COLO668 (cell line): Measurements from ENCODE around the gene SGTA.

ENCODE experiments used
- DNase-seq: peaks from one replicate; lab custom pipeline; 2025; ENCODE audit not compliant: unreplicated experiment; lab: John Stamatoyannopoulos, UW

Gene SGTA

DNA sequence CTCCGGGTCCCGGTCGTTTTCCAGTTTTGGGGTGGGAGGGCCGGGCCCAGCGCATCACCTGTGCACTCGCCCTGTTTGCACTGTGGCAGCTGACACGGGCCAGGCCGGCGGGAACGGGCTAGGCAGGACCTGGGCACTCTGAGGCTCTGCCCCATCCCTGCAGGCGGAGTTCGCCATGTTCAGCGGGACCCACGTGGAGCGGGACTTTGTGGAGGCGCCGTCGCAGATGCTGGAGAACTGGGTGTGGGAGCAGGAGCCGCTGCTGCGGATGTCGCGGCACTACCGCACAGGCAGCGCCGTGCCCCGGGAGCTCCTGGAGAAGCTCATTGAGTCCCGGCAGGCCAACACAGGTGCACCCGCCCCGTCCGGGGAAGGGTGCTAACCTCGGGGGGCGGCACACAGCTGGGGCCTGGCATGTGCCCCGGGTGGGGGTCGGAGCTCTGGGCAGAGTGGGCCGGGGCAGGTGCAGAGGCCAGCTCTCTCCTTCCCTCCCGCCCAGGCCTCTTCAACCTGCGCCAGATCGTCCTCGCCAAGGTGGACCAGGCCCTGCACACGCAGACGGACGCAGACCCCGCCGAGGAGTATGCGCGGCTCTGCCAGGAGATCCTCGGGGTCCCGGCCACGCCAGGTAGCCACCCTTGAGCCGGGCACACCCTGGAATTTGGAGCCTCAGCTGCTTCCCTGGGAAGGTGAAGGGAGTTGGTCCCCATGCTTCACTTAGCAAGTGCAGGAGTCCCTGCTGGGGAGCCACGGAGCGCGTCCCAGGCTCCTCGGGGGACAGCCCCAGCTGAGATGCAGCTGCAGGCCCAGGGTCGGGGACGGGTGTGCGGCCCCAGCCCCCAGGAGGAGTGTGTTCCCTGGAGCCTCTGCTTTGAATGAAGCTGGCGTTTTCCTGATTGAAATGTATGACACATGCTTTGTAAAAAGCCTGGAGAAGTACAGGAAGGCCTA is 27.3 kb upstream of the SGTA start:
- DNase-seq, result no peak

DNA sequence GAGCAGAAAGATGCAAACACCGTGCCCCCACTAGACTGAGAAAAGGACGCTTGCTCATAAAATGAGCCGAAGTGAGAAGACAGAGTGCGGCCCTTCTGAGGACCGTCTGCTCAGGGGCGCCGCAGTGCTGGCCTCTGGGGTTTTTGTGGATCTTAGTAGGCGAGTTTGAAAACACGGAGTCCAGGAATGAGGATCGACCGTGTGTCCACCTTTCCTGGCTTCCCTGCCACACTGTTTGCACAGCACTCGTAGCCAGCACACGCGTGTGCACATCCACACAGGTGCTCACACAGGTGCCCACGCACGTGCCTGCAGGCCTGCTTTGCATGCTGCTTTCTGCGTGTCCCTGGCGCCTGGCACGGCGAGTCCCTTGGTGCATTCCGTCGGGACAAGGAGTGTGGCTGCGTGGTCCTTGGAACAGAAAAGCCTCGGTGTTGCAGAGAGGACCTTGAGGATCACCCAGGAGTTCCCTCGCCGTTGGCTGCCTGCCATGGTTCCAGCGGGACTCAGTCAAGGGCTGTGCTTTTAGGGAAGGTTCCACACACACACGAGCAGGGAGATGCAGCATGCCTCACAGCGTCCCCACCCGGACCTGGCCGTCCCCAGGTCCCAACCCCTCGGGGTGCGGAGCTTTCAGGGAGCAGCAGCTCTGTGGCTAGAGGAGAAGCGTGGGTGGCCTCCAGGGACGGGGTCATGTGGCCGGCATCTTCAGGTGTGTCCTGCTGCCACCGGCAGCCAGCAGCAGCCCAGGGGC is 26.5 kb upstream of the SGTA start:
- no peak for DNase-seq

DNA sequence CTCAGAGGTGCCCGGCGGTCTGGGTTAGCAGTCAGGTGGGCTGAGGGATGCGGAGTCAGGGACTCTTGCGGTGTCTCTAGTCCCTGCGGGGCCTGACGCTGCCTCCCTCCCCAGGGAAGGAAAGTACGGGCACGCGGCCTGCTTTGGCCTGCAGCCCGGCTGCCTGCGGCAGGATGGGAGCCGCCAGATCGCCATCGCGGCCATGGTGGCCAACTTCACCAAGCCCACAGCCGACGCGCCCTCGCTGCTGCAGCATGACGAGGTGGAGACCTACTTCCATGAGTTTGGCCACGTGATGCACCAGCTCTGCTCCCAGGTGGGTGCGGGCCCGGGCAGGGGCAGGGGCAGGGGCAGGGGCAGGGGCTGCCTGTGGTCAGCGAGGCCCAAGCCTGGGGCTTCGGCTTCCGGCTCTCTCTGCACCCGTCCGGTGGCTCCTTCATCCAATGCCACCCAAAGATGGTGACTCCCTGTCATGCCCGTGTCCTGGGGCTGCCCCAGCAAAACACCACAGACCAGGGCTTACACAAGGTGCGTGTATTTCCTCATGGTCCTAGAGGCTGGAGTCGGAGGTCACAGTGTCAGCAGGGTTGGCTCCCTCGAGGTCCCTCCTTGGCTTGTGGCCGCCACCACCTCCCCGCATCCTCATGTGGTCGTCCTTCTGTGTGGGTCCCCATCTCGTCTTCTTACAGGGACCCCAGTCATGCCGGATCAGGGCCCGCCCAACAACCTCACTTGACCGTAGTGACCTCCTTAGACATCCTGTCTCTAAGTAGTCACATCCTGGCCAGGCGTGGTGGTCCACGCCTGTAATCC is 25.3 kb upstream of the SGTA start:
- no peak for DNase-seq

DNA sequence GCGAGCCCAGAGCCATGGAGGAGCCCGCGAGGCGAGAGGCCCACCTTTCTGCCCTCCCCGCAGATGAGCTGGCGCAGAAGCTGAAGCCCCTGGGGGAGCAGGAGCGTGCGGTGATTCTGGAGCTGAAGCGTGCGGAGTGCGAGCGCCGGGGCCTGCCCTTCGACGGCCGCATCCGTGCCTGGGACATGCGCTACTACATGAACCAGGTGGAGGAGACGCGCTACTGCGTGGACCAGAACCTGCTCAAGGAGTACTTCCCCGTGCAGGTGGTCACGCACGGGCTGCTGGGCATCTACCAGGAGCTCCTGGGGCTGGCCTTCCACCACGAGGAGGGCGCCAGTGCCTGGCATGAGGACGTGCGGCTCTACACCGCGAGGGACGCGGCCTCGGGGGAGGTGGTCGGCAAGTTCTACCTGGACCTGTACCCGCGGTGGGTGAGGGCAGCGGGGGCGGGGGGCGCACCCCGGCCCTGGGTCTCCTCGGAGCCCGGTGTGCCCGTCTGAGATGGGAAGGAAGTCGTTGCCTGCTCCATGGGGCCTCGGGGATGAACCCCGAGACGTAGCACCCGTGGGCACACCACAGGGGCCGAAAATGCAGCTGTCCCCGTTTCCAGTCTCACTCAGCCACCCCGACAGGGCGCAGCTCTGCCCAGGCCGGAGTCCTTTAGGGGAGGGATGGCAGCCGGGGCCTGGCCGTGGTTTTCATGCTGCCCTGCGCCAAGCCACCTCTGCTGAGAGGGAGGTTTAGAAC is 24.5 kb upstream of the SGTA start:
- DNase-seq, result no peak

DNA sequence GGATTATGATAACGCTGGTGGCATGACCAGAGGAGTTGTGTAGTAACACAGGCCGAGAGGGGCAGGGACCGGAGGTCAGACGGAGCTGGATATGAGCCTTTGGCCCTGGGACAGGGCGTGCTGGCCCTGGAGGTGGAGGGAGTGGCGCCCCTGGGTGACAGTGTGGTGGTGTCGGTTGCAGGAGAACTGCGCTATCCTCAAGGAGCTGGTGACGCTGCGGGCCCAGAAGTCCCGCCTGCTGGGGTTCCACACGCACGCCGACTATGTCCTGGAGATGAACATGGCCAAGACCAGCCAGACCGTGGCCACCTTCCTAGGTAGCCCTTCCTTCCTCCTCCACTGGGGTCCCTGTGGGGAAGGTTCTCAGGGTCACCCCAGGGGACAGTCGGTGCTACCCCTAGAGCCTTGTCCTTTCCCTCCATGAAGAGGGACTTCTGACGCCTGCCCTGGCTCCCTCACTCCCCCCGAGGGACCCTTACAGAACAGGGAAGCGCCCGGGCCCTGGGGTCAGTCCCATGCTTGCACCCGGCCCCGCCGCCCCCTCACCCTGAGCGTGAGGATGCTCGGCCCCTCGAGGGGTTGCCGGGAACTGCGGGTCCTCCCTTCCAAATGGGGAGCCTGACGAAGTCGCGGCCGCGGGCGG is 23.8 kb upstream of the SGTA start:
- no peak for DNase-seq

DNA sequence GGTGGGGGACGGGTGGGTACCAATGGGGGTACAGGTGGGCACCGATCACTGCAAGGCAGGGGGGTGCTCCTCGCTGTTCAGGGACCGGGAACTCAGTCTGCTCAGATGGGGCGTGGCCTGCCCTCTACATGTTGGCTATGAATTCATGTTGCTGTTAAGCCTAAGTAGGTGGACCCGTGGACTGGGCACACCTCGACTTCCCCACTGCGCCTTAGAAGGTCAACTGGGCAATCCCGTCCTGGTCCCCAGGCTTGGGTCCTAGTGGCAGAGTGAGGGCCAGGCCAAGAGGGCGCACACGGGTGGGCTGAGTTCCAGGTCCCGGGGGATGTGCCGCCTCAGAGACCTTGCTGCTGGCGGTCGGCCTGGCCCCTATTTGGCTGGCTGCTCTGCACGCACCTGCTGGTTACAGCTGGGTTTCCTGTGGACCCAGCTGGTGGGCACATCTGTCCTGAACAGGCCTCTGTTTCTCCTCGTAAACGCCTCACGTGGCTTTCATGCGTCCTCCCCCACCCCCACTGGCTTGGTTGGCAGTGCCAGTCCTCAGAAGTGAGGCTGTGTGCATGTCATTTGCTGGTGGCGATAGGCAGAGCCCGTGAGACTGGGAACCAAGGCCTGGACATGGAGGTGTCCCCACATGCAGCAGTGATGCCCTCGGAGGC is 23.0 kb upstream of the SGTA start:
- no peak for DNase-seq

DNA sequence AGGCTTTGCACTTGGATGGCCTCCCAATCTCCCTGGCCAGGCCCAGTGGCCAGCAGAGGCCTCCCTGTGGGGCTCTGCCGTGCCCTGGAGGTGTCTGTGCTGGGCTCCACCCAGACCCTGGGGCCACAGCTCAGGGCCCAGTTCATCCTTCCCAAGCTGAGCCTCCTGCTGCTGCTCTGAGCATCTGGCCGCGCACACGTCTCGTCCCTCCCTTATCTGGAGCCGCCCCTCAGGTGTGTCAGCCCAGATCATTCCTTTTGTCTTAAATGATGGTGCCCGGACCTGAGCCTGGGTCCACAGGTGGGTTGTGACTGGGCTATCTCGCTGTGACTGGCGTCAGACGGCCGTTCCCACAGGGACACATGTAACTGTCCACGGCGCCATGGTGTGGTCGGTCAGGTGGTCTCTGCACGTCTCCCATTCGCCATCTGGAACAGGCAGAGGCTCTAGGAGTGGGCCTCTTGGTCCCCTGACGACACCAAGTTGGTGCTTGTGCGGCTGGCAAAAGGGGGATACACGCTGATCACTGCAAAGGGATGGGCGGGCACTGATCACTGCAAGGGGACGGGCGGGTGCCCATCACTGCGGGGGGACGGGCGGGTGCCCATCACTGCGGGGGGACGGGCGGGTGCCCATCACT is 22.3 kb upstream of the SGTA start:
- DNase-seq, result no peak

DNA sequence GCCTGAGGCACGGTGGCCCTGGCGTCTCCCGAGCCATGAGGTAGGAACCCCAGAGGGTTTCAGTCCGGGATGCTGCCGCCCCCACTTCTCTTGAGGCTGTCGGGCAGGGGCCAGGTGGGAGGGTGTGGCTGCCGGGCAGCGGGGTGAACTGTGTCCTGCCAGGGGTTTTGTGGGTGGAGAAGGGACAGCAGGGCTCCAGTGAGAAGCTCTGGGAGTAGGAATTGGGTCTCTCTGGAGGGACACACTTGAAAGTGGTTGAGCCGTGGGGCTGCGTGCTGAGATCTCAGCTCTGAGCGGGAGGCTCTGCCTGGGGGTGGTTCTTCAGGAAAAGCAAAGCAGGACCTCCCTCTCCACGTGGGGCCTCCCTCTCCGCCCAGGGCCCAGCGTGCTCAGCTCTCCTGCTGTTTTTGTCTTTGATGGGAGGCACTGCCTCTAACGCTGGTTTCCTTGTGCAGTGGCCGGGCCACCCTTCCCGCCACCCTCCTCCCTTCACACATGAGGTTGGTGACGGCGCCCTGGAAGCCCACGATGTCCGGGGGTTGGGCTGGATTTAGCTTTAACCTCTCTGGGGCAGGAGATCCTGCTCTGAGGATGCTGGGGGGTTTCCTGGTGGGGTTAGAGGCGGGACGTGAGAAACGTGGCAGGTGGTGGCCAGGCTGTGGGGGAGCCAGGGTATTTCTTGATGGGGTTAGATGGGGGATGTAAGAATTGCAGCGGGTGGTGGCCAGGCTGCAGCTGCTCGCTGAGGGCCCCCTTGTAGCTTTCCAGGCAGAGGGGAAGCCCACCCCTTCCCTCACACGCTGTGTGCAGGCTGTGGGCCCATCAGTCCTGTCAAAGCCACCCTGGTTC is 21.3 kb upstream of the SGTA start:
- no peak for DNase-seq

DNA sequence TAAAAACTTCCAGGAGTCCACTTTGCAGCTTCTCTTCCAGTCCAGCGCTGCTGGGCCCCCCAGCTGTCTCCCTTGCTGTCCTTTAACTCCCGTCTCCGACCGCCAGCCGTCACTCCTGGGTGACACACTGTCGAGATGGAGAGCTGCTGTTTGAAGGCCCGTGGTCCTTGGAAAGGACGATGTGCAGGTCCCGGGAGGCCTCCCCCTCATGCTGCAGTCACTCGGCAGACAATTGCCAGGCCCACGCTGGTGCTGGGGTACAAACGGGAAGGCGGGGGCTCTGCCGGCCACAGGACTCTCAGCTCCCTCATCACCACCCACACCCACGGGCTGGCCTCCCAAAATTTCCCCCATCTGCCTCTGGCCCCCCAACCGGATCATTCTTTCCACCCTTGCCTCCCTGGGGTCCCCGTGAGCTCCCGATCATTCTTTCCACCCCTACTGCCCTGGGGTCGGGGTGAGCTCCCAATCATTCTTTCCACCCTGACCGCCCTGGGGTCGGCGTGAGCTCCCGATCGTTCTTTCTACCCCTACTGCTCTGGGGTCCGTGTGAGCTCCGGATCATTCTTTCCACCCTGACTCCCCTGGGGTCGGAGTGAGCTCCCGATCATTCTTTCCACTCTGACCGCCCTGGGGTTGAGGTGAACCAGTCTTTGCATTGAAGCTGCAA is 20.5 kb upstream of the SGTA start:
- DNase-seq, result no peak

DNA sequence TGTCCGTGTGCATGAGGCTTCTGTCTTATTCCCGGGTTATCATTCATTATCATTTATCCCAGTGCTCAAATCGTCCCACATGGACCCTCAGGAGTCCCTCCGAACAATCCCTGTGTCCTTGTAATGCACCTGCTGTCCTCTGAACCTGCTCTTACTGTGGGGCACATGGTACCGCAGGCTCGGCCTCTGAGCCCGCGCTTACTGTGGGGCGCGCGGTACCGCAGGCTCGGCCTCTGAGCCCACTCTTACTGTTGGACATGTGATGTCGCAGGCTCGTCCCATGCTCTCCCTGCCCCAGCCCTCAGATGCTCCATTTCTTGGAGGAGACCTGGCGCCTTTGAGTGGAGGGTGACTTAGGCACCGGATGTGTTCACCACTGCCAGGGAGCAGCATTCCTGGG is 19.8 kb upstream of the SGTA start:
- no peak for DNase-seq

DNA sequence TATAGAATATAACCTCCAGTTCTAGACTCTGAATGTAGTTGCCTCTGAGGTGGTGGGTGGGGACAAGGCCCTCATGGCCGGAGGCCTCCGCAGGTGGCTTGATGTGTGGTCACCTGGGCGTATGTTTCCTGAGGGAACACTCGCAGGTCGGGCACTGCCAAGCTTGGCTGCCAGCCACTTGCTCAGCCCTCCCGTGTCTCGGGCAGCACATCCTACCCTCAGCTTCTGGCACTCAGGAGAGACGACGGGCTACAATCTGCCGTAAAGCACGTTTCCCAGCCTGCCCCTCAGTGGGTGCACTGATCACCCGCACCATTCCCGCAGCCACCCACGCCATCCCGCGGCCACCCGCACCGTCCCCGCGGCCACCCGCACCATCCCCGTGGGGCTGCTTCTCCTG is 17.4 kb upstream of the SGTA start:
- no peak for DNase-seq

DNA sequence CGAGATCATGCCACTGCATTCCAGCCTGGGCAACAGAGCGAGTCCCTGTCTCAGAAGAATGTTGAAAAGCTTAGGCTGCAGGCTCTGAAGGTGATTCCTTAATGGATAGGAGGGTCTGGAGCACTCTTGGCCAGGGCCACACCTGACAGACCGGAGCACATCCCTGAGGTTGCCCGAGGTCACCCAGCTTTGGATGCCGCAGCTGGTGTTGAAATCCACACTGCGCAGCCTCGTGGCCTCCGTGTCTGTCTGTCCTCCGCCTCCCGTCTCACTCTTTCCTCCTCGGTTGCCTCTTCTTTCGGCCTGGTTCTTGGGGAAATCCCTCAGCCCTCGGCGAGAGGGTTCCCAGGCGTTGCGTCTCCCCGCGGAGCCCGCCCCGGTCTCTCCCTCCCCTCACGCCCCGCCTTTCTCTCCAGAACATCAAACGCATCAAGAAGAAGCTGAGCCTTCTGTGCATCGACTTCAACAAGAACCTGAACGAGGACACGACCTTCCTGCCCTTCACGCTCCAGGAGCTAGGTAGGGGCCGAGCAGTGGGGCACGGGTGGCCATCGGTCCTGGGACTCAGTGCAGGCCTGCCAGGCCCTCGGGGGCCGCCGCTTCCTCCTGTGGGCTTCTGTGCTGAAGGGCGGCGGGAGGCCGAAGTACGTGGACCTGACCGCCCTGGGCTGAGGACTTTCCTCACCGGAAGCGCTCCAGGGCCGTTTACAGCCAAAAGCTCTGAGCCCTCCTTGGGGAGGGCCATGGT is 16.4 kb upstream of the SGTA start:
- no peak for DNase-seq

DNA sequence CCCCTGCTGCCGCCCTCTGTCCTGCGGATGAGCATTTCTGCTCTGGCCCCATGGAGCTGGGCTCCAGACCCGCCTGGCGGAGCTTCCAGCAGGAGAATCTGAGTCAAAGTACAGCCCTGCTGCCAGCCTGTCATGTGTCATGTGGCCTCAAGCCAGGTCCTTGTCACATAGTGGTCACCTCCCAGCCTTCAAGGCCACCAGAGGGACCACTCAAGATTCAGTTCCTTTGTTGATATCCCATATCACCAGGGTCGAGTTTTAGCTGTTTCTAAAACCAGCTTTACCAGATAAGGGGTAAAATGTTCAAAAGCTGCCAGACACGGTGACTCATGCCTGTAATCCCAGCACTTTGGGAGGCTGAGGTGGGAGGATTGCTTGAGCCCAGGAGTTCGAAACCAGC is 15.7 kb upstream of the SGTA start:
- no peak for DNase-seq

DNA sequence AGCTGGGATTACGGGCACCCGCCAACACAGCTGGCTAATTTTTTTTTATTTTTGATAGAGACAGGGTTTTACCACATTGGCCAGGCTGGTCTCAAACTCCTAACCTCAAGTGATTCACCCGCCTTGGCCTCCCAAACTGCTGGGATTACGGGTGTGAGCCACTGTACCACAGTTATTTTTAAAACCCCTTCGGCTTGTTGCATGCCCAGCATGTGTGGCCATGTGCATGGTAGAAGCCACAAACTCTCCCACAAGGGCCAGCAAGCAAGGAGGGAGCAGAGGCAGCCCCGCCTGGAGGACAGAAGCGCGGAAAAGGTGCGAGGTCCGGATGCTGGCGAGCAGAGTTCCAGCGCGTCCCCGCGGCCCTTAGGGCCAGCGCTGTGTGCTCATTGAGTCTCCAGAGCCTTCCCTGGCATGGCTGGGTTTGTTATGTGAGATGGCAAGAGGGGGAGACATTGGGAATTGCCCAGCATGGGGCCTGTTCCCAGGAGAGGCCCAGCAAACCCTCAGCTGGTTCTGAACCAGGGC is 15.1 kb upstream of the SGTA start:
- DNase-seq, result no peak

DNA sequence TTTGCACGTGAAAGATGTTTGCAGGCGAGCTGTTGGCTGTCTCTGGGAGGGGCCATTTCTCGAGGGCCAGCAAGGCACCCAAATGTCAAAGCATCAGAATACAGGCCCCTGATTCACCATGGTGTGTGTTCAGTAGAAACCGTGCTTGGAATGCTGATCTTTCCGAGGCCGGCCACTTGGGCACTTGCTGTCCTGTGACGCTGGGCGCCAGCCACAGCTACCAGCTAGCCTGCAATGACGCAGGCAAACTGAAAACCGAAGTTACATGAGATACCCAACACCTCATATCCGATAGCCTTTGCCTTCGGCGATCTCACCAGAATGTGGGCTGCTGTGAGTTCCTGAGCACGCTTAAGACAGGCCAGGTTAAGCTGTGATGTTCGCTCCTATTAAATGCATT is 14.2 kb upstream of the SGTA start:
- DNase-seq, result no peak

DNA sequence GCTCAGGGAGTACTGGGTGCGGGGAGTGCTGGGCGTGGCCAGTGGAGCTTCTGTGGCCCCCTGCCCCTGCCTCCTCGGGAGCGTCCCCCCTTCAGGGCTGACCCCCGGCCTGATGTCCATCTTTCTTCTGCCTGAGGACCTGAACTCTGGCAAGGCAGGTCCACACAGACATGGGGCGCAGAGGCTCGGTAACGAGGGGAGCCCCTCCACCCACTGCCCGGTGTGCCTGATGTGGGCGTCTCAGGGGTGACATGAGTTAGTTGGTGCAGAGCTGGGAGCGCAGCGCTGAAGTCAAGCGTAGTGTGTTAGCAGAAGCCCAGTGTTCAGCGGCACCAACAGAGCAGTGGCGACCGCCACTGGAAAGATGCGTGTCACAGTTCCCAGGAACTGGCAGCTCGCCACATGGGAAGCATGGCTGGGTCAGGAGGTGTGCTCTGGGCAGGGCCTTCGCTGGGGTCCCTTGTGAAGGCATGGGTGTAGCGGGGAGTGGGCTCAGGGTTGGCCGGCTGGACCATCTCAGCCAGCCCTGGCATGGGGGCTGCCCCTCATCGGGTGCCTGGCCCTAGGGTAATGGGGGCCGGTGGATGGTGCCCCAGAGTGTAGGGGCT is 13.7 kb upstream of the SGTA start:
- no peak for DNase-seq
